Measurements from ENCODE around the gene ATP6V1F.

Gene ATP6V1F

GRCh38 chr7:128833946-128834325, 28.7 kb upstream of the ATP6V1F start:
- no peaks in the 10 kb centered on the region for H3K9me3 ChIP-seq (ENCODE audit: severe bottlenecking)
- no peak for TF ChIP-seq CTCF (IDR thresholded peaks at IDR 0.05; ENCODE audit: low read depth, low read length)
- H3K4me3 ChIP-seq (ENCODE audit: low read depth, low read length): no peak overlapping the region
- H3K27ac ChIP-seq: peak overlapping the region; percentile 98
- no peak for DNase-seq
- H3K36me3 ChIP-seq: no peaks in the 10 kb centered on the region
- H3K27me3 ChIP-seq (ENCODE audit: insufficient read depth, low read depth, severe bottlenecking): no peaks in the 10 kb centered on the region

GRCh38 chr7:128835231-128835751, 27.4 kb upstream of the ATP6V1F start:
- Histone ChIP-seq H3K9me3 (ENCODE audit: severe bottlenecking) (no peaks in the 10 kb centered on the region), H3K36me3 (no peaks in the 10 kb centered on the region), H3K27me3 (ENCODE audit: insufficient read depth, low read depth, severe bottlenecking) (no peaks in the 10 kb centered on the region), H3K27ac (no peak overlapping the region), H3K4me3 (ENCODE audit: low read depth, low read length) (no peak overlapping the region)
- DNase-seq: no peak
- TF ChIP-seq CTCF (IDR thresholded peaks at IDR 0.05; ENCODE audit: low read depth, low read length): no peak

- TF ChIP-seq CTCF (IDR thresholded peaks at IDR 0.05; ENCODE audit: low read depth, low read length): no peak
- Histone ChIP-seq H3K4me3 (ENCODE audit: low read depth, low read length) (no peak overlapping the region), H3K27ac (no peak overlapping the region), H3K36me3 (no peaks in the 10 kb centered on the region), H3K9me3 (ENCODE audit: severe bottlenecking) (no peaks in the 10 kb centered on the region), H3K27me3 (ENCODE audit: insufficient read depth, low read depth, severe bottlenecking) (no peaks in the 10 kb centered on the region)
- DNase-seq: no peak
Observed at GRCh38 chr7:128835790-128836641, 26.6 kb upstream of the ATP6V1F start.

- Histone ChIP-seq H3K27ac (no peak overlapping the region), H3K9me3 (ENCODE audit: severe bottlenecking) (no peaks in the 10 kb centered on the region), H3K27me3 (ENCODE audit: insufficient read depth, low read depth, severe bottlenecking) (no peaks in the 10 kb centered on the region), H3K4me3 (ENCODE audit: low read depth, low read length) (no peak overlapping the region), H3K36me3 (no peaks in the 10 kb centered on the region)
- no peak for TF ChIP-seq CTCF (IDR thresholded peaks at IDR 0.05; ENCODE audit: low read depth, low read length)
- no peak for DNase-seq
Observed at GRCh38 chr7:128836729-128837348, 25.8 kb upstream of the ATP6V1F start.

GRCh38 chr7:128837521-128837921, 25.1 kb upstream of the ATP6V1F start:
- no peaks in the 10 kb centered on the region for H3K36me3 ChIP-seq
- H3K27ac ChIP-seq: no peak overlapping the region
- no peak for TF ChIP-seq CTCF (IDR thresholded peaks at IDR 0.05; ENCODE audit: low read depth, low read length)
- H3K9me3 ChIP-seq (ENCODE audit: severe bottlenecking): no peaks in the 10 kb centered on the region
- H3K4me3 ChIP-seq (ENCODE audit: low read depth, low read length): no peak overlapping the region
- DNase-seq: no peak
- H3K27me3 ChIP-seq (ENCODE audit: insufficient read depth, low read depth, severe bottlenecking): no peaks in the 10 kb centered on the region

Measured in WERI-Rb-1 (cell line).